Panc1 (cell line): ENCODE results near the gene BPTF. TPM values are rescaled to one million over a fixed set of nuclear protein-coding genes. Genes with fewer than 3 reads are reported as not detected.
"Not testable (repeated sequence)": the region's sequence is repeated elsewhere in the genome, so short reads cannot be mapped to it uniquely, and the experiment has no call there.

Source experiments
- ATAC-seq: fragments of 200-7000 bp; cut with Tn5 transposase; 2 replicates; pipeline ENCODE4 v1.9.1; 2020; ENCODE audit warnings: mild to moderate bottlenecking, moderate library complexity
- BruUV-seq: library from RNA; stranded (reverse); fragments of 400-500 nt; replicated peaks from 2 replicates; lab custom pipeline; 2021; lab: Mats Ljungman, UMichigan
- CTCF ChIA-PET: fragments of 300-600 bp; sonication (Branson Sonifier 250); formaldehyde crosslinking; loops from one replicate; lab custom pipeline; 2022; ENCODE audit warnings: antibody characterized with exemption; lab: Charles Lee
- POLR2A ChIA-PET: fragments of 300-600 bp; sonication (Branson Sonifier 250); formaldehyde crosslinking; loops from one replicate; lab custom pipeline; 2022; ENCODE audit warnings: antibody characterized with exemption; lab: Charles Lee
- DNase-seq: peaks from one replicate; pipeline ENCODE4 v3.0.0-alpha.2; 2010; ENCODE audit warnings: low read depth, low spot score
- H3K27ac ChIP-seq: 2 replicates; pipeline ENCODE4 v1.5.1; 2011; ENCODE audit warnings: mild to moderate bottlenecking, low read length, inconsistent platforms
- H3K27me3 ChIP-seq: fragments of 200-500 bp; sonication (Bioruptor generic); 2 replicates; pipeline ENCODE4 v1.6.0; 2014; ENCODE audit warnings: low read length, inconsistent platforms; ENCODE audit not compliant: control insufficient read depth, insufficient read depth
- H3K36me3 ChIP-seq: fragments of 200-500 bp; sonication (Bioruptor generic); 2 replicates; pipeline ENCODE4 v1.5.1; 2014; ENCODE audit warnings: inconsistent platforms, mild to moderate bottlenecking, low read length, moderate library complexity; ENCODE audit not compliant: control insufficient read depth, insufficient read depth
- H3K4me1 ChIP-seq: 2 replicates; pipeline ENCODE4 v1.5.1; 2011; ENCODE audit warnings: inconsistent platforms, mild to moderate bottlenecking, low read length, moderate library complexity; ENCODE audit not compliant: control insufficient read depth, insufficient read depth
- H3K4me3 ChIP-seq, 2 experiments: 2 replicates each; pipeline ENCODE4 v1.5.1; 2011 to 2012; ENCODE audit warnings: low read depth in 2 of 2, low read length in 2 of 2, mild to moderate bottlenecking in 2 of 2, inconsistent platforms in 1 of 2, moderate library complexity in 1 of 2
- H3K9me3 ChIP-seq: fragments of 200-500 bp; sonication (Bioruptor generic); 2 replicates; pipeline ENCODE4 v1.5.1; 2014; ENCODE audit warnings: low read depth, mild to moderate bottlenecking, inconsistent platforms, low read length, moderate library complexity; ENCODE audit not compliant: control insufficient read depth, insufficient read depth
- CTCF ChIP-seq: fragments of 450-650 bp; IDR thresholded peaks from 2 replicates; pipeline ENCODE4 v1.5.1; 2017; ENCODE audit warnings: mild to moderate bottlenecking
- POLR2AphosphoS5 ChIP-seq: IDR thresholded peaks from 2 replicates; pipeline ENCODE4 v1.6.1; 2012; ENCODE audit warnings: mild to moderate bottlenecking, low read depth, low read length, moderate library complexity
- REST ChIP-seq, 2 experiments: IDR thresholded peaks; 2 replicates each; pipeline ENCODE4 v1.6.1; 2011 to 2012; ENCODE audit warnings: low read depth in 2 of 2, control low read depth in 1 of 2, low read length in 1 of 2, mild to moderate bottlenecking in 1 of 2, moderate library complexity in 1 of 2; ENCODE audit not compliant: insufficient read depth in 1 of 2
- SIN3A ChIP-seq: IDR thresholded peaks from 2 replicates; pipeline ENCODE4 v1.6.1; 2012; ENCODE audit warnings: low read depth, mild to moderate bottlenecking, low read length, moderate library complexity, borderline replicate concordance; ENCODE audit not compliant: insufficient read depth
- TCF7L2 ChIP-seq: IDR thresholded peaks from 2 replicates; pipeline ENCODE4 v1.6.1; 2011; ENCODE audit warnings: mild to moderate bottlenecking, low read depth, low read length, inconsistent platforms
- in situ Hi-C: cut with HindIII; loops from 2 replicates; pipeline ENCODE4 v1.10.0; 2016; ENCODE audit warnings: low sequenced_read_pairs, low pct_unique_long_range_greater_than_20kb
- intact Hi-C: fragments of 100-400 bp; cut with micrococcal nuclease; formaldehyde crosslinking; loops from one replicate; pipeline ENCODE4 v1.10.0; 2022; ENCODE audit not compliant: unreplicated experiment
- total RNA-seq: library from RNA; stranded (reverse); gene quantifications from one replicate; pipeline ENCODE4 v1.2.1, GENCODE V29; 2021; ENCODE audit not compliant: unreplicated experiment

Gene BPTF
- total RNA-seq, 1 experiment from 2014 or later = 51.1 TPM

GRCh38 chr17:68013385-68013784 is 188.1 kb downstream of the BPTF start:
- Histone ChIP-seq H3K4me1 (no peaks in the 10 kb centered on the region), H3K27me3 (no peaks in the 10 kb centered on the region), H3K4me3 (no peak overlapping the region), H3K9me3 (no peaks in the 10 kb centered on the region), H3K36me3 (no peaks in the 10 kb centered on the region), H3K27ac (no peak overlapping the region)
- ATAC-seq (no peak), DNase-seq (no peak)
- intact Hi-C loops = no loop called here
- in situ Hi-C loops = no loop called here
- ChIA-PET POLR2A (no interaction called here), CTCF (interaction anchor here (0.6 kb wide), 1 partner anchor 28 kb away, joined by 3 read pairs; no protein-coding TSS in a partner anchor)
- no peak for TF ChIP-seq POLR2AphosphoS5
- TF ChIP-seq TCF7L2 = no peak
- TF ChIP-seq SIN3A = no peak
- no TSS peak for BruUV-seq

GRCh38 chr17:68015081-68015723 is 189.9 kb downstream of the BPTF start:
- BruUV-seq = no TSS peak
- DNase-seq = no peak
- CTCF ChIA-PET = interaction anchor here (0.5 kb wide), 1 partner anchor 13 kb away, joined by 3 read pairs; no protein-coding TSS in a partner anchor
- H3K9me3 ChIP-seq = no peaks in the 10 kb centered on the region
- in situ Hi-C loops (no loop called here), intact Hi-C loops (no loop called here)
- POLR2A ChIA-PET = no interaction called here
- H3K4me3 ChIP-seq = no peak overlapping the region
- peaks cover 4% of the 10 kb centered on the region; the same call in 1 of the 2 replicates for H3K4me1 ChIP-seq
- no peak overlapping the region for H3K27ac ChIP-seq
- TF ChIP-seq REST (IDR thresholded peaks at IDR 0.05; ENCODE audit: insufficient read depth in 1 of 2, low read depth in 2 of 2, low read length in 1 of 2) = no peak
- no peak for TF ChIP-seq TCF7L2
- no peak for TF ChIP-seq CTCF
- no peak for TF ChIP-seq SIN3A
- no peak for TF ChIP-seq POLR2AphosphoS5
- no peaks in the 10 kb centered on the region for H3K27me3 ChIP-seq
- H3K36me3 ChIP-seq = no peaks in the 10 kb centered on the region
- no peak for ATAC-seq

GRCh38 chr17:68016838-68017237 is 191.5 kb downstream of the BPTF start:
- ATAC-seq (no peak), DNase-seq (no peak)
- BruUV-seq = no TSS peak
- intact Hi-C loops = no loop called here
- H3K27ac ChIP-seq = no peak overlapping the region
- in situ Hi-C loops = no loop called here
- H3K4me3 ChIP-seq = no peak overlapping the region
- H3K4me1 ChIP-seq = peaks cover 4% of the 10 kb centered on the region; the same call in 1 of the 2 replicates
- no peaks in the 10 kb centered on the region for H3K9me3 ChIP-seq
- H3K27me3 ChIP-seq = no peaks in the 10 kb centered on the region
- no peaks in the 10 kb centered on the region for H3K36me3 ChIP-seq
- ChIA-PET CTCF (interaction anchor here (0.6 kb wide), 3 partner anchors 17 to 309 kb away, joined by 4 to 5 read pairs (median 4); no protein-coding TSS in a partner anchor), POLR2A (no interaction called here)
- no peak for TF ChIP-seq TCF7L2

GRCh38 chr17:68018493-68018892 is 193.2 kb downstream of the BPTF start:
- H3K9me3 ChIP-seq, DNase-seq, intact Hi-C loops, CTCF ChIA-PET, BruUV-seq, H3K4me3 ChIP-seq, ATAC-seq, H3K4me1 ChIP-seq, H3K27ac ChIP-seq, in situ Hi-C loops, H3K27me3 ChIP-seq, H3K36me3 ChIP-seq: not testable (repeated sequence)
- POLR2A ChIA-PET = interaction anchor here (0.5 to 0.6 kb wide), 2 partner anchors 16 to 557 kb away, joined by 3 to 5 read pairs; no protein-coding TSS in a partner anchor
